ENCODE measurements around the gene SP4.

SP4 gene

DNA sequence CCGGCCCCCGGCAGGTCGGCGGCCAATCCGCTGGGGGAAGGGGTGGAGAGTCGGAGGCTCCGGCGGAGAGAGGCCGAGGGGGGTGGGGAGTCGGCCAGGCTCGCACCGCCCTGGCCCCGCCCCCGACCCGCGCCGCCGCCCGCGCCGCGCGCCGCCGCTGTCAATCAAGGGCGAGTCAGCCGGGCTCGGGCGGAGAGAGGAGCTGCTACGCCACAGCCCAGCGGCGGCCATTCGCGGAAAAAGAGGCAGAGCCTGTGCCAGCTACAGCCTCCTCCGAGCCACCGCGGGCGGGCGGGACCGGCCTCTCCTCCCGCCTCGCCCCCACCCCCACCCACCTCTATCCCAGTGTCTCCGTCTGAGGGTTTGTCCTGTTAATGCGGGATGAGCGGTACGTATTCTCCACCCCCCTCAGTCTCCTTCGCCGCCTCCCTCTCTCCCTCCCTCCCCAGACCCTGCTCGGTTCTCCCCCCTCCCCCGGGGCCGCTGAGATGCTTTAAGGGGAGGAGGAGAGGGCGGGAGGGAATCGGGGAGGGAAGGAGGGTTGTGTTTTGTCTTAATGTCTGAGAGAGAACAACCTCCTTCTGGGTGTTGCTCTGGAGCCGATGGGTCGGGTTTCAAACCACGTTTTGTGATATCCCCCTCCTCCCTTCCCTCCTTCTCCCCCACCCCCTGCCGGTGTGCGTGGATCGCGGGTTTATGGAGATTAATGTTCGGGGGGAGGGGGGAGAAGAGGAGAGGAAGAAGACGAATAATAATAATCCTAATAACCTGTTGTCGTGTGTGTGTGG, at the start of gene SP4:
Gene SP4, plus strand, starts transcription at position 213 of the 788 bp plus-strand sequence. Its CDS starts 169 bp downstream, at position 382.
- peak; percentile 91 for DNase-seq

DNA sequence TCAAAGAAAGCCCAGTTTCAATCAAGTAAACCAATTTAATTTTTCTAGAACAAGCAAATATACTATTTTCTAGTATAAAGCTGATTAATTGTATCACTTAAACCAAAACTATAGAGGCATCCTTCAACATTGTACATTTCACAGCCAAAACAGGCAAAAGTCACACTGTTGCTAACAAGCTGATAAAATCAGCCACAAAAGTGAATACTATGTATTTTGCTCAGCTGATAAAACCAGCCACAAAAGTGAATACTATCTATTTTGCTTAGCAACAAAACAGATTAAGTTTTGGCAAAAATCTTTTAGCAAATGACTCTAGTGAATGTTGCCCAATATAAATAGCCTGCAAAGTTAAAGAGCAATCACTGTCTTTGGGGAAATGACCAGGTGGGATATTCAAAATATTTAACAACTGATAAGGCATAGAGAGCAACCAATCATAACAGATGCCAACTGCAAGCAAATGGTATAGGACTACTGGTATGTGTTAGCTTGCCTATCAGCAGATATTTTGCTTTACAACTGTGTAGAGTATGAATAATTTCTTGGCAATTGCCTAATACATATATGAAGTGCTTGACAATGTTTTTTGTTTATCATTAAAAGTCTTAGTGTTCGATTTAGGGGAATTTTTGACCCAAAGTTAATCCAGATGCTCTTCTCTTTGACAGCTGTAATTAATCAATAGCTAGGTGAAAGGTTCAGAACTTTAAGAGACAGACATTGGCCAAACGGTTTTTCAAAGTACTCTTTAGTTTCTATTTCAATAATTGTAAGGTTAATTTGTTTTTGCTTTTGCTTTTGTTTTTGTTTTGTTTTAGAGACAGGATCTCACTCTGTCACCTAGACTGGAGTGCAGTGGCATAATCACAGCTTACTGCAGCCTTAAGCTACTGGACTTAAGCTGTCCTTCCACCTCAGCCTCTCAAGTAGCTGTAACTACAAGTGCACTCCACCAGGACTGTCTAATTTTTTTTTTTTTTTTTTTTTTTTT, 44.4 kb upstream of the SP4 start:
- no peak for DNase-seq

DNA sequence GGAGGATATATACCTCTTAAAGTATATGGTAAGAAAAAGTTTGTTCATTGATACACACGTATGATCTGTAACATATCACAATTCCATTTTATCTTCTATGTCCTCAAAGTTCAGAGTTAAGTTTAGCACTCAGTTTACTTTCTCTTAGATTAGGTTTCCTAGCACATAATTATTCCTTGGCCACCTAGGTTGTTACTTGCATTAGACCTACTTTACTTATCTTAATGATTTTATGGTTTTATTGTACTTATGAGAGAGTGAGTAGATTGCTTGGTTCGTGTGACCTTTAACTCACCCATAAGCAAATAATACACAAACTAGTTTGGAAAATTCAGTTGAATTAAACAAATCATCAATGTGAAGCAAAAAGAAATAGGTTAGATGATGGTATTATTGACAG, 33.9 kb upstream of the SP4 start:
- DNase-seq, result no peak

DNA sequence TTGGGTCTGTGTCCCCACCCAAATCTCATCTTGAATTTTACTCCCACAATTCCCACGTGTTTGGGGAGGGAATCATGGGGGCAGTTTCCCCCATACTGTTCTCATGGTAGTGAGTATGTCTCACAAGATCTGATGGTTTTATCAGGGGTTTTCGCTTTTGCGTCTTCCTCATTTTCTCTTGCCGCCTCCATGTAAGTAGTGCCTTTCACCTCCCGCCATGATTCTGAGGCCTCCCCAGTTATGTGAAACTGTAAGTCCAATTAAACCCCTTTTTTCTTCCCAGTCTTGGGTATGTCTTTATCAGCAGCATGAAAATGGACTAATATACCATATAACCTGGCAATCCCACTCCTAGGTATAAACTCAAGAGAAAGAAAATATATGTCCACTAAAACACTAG, 25.9 kb upstream of the SP4 start:
- no peak for DNase-seq

DNA sequence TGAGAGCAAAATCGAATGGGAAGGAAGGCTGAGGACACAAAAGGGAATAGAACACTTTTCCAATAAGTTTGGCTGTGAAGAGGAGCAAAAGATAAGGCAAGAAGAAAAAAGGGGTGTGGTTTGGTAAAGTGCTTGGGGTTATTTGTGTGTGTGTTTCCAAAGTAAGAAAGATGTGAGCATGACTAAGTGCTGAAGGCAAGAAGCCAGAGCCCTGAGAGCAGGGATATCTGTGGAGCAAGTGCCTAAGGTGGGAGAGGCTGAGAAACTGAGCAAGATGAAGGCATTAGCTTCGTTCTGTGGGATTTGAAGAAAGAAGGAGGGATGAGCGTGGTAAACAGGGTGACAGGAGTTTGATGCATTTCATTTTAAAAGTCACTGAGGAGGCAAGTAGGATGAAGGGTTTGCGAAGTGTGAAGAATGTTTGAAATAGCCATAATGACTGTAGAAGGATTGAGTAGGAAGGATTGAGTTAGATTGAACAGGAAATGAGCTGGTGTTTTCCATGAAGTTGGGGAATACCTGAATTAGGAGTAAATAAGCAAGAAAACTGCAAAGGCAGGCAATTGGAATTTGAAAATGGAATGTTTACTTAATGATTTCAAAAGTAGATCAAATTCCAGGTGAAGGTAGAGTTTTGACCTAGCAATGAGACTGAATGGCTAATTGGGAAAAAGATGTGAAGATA, 19.9 kb upstream of the SP4 start:
- no peak for DNase-seq

DNA sequence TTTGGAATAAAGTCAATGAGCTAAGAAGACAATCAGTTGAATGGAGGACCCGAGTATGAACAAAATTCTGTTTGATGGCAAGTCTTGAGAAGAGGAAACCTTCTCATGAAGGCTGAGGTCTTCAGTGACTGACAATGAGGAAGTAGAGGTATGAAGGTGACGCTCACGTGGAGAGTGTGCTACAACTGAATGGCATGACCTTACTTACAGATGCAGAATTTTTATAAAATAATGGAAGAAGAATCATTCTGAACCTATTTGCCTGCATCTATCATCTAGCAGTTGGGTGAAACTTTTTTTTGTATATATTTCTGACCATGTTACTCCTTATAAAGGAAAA, 19.4 kb upstream of the SP4 start:
- DNase-seq, result no peak

DNA sequence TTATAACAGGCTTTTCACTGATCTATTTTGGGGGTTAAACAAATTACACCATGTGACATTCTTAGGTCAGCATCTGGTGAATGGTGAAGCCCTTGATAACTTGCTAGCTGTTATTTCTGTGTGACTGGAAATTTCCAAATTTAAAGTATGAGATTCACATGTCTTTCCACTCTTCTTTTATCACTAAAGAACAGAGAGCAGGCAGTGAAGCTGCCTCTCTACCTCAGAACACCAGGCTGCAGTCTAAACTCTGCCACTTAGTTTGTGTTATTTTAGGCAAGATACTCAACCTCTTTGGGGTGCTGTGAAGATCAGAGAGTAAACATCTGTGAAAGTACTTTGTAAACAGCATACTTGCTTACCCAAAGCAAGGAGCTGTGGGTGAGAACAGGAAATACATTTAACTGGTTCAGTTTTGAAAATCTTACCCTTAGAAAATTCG, 15.5 kb upstream of the SP4 start:
- DNase-seq, result no peak

DNA sequence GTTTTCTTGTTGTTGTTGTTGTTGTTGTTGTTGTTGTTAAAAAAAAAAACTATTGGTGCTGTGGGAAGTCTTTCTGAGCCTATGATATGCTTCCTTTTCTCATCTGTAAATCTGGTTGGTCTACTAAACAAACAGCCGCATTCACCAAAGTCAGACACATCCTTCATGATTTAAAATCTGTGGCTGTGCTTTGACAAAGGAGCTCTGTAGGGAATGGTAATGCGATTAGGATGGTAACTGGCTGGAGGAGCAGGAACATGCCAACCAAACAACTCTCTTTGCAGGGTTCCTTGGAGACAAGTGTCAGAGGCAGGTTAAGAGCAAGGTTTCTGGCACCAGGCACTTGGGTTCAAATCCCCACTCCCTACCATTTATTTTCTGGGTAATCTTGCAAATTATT, 14.9 kb upstream of the SP4 start:
- no peak for DNase-seq

DNA sequence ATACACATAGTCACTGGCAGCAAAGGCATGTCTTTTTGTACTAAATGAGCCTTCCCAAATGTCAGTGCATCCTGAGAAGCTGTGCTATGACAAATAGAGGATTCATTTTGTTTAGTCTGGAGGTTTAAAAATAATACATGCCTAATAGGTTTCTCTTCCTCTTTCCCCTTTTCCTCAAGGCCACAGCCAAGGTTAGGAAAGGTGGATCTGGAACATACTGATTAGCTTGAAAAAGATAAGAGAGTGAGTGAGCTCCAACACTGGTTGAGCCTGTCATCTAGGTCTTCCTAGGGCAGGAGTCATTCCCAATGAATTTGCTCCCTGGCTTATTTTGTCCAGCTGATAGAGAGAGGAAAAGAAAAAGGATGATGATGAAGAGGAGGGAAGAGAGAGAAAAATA, 14.4 kb upstream of the SP4 start:
- DNase-seq, result no peak

DNA sequence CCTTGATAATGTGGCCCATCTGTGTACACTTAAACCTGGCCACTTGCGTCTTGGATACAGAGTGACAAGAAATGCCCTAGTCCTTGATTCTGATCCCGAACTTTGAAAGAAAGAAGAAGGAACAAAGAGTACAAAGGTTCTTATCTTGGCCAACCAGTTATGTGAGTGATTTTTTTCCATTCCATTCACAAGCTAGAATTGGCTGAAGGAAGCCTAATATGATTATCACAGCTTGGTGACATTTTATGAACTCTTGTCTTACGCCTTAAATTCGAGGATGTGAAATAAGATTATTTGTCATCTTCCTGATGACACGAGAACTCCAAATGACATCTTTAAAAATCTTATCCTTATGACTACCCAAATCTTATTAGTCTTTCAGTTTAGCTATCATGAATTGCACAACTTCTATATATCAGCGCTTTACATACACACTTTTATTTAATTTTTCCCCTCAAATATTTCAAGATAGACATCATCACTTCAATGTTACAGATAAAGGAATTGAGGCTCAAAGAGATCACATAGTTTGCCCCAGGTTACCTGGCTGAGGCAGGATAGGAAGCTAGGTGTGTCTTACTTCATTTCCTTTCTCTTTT, 13.0 kb upstream of the SP4 start:
- no peak for DNase-seq

DNA sequence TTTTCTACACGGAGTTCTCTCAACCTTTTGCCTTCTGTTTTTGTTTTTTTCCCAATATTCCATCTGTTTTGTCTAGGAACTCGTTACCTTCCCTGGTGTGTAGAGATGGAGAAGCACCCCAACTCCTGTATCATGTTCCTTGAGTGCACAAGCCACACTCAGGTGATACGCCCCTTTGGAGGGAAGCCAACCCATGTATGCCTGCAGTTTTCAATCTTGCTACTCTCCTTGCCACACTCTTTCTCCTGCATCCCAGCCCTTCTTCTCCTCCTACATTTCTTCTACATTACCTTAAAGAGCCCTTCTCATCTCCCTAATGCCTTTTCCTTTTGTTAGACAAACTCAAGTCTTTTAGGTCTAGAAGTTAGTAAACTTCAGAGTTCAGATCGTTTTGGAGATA, 10.2 kb upstream of the SP4 start:
- DNase-seq, result no peak

DNA sequence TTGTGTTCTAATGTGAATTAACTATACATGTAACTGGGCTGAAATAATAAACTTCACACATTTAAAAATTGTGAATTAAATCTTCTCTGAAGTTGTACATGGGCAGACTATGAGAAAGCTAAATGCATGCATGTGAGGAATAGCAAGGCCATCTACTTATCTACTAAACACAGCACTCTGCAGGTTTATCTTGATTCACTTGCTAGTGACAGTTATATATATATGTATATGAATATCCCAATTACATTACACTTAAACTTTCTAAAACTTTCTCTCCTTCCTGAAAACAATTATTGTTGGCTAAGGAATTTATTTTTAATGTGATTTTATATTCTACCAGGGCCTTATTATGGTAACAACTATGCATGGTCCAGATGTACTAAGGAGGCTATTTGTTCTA, 5.1 kb upstream of the SP4 start:
- no peak for DNase-seq

DNA sequence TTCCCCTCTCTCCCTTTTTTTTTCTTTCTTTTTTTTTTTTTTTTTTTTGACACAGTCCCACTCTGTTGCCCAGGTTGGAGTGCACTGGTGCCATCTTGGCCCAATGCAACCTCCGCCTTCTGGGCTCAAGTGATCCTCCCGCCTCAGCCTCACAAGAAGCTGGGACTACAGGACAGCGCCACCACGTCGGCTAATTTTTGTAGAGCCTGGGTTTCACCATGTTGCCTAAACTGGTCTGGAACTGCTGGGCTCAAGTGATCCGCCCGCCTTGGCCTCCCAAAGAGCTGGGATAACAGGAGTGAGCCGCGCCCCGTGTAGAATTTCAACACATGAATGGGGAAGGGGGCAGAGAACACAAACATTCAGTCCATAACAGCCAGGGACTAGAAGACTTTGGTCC, 2.6 kb upstream of the SP4 start:
- no peak for DNase-seq

DNA sequence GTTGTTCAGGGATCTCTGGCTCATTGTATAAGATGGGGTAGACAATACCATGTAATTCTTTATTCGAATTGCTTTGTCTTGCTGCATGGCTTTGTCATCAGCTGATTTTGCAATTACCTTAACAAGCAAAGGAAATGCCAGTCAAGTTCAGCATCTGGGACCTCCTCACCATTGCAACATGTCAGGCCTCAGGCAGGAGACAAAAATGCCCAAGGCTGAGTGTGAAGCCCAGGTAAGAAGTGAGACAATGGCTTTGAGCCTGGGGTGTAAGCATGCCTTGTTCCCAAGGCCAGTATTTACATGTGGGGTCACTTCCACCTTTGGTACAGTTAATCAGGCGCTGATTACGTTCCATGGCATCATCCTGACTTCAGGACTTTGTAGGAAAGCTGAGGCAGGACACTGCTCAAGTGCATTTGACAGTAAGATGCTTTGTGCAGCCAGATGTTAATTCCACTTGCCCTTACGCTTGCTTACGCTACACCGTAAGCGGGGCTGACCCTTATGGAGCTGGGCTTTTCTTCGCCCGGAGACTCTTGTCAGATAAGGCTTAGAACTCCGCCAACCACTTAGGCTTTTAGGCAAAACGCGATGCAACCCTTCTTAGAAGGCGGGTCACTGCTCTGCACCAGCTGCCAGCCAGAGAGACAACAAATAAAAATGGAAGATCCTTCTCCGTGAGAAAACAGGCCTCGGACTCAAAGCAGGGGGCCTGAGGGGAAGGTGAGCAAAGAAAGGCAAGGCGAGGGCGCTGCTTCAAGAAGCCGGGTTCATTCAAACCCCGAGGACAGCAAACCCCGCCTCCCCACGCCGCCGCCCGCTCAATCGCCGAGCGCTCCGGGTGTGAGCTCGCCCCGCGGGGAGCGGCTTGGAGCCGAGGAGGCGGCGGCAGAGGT, 1.3 kb upstream of the SP4 start:
- no peak for DNase-seq

DNA sequence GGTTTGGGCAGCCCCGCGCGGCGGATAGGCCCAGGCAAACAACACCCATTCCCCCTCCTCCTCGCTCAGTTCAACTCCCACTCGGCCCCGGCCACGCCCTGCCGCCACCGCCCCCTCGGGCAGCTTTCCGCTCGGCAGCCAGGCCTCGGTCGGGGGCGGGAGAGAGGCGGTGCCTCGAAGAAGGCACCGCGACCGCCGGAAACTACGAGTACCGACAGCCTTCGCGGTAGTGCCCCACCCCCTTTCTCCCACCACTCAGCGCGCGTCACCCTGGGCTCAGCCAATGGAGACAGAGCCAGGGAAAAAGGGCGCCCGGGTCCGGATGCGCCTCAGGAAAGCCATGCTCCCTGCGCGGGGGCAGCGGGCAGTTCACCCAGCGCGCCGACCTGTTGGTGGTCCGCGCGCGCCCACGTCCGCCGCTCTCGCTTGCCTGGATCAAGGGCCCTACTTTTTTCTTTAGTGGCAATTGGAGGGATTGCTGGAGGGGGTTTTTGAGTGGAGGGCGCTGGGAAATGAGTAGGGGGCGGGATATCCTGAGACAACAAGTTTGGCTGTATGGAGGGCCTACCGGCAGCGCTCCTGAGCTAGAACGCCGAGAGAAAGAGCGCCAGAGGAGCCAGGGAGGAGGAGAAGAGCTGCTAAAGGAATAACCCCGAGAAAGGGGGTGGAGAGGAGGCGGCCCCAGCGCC, 557 bp upstream of the SP4 start:
- peak; percentile 97 for DNase-seq

DNA sequence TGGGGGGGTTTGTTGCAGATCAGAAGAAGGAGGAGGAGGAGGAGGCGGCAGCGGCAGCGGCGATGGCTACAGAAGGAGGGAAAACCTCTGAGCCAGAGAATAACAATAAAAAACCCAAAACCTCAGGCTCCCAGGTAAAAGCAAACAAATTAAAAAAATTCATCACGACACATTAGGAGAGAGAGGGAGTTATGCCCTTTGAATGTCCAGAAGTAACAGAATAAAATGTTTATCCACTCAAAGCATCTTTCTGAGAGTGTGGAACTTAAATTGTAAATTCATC, 717 bp downstream of the SP4 start:
- DNase-seq, result peak; percentile 28

DNA sequence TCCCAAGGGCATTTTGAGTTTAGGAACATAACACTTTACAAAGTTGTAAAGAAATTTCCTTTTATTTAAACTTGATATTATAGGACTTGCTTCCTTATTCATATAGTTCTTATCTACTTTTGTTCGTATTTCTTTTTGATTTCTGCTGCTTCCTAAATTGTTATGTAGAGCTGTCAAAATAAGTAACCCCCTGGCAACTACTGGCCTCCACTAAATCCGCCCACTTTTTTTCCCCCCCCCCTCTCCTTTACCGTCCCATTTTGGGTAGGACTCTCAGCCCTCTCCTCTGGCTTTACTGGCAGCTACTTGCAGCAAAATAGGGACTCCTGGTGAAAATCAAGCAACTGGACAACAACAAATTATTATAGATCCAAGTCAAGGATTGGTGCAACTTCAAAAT, 1.1 kb downstream of the SP4 start:
- no peak for DNase-seq

DNA sequence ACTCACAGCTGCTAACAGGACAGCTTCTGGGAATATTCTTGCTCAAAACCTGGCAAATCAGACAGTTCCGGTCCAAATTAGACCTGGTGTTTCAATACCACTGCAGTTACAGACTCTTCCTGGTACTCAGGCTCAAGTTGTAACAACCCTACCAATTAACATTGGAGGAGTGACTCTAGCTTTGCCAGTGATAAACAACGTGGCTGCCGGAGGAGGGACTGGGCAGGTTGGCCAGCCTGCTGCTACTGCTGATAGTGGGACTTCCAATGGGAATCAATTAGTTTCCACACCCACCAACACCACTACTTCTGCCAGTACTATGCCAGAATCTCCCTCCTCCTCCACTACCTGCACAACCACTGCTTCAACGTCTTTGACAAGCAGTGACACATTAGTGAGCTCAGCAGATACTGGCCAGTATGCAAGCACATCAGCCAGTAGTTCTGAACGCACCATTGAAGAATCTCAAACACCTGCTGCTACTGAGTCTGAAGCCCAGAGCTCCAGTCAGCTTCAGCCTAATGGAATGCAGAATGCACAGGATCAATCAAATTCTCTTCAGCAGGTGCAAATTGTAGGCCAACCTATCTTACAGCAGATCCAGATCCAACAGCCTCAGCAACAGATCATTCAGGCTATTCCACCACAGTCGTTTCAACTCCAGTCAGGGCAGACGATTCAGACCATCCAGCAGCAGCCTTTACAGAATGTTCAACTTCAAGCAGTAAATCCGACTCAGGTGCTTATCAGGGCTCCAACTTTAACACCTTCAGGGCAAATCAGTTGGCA, 2.1 kb downstream of the SP4 start:
- DNase-seq, result no peak

DNA sequence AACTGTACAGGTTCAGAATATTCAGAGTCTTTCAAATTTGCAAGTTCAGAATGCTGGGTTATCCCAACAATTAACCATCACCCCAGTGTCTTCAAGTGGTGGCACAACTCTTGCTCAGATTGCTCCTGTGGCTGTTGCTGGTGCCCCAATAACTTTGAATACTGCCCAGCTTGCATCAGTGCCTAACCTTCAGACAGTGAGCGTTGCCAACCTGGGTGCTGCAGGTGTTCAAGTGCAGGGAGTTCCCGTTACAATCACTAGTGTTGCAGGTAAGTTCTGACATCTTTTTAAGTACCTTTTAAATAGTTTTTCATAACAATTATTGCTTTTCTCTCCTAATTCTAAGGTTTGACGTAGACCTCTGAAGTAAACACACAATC, 2.7 kb downstream of the SP4 start:
- DNase-seq, result no peak

DNA sequence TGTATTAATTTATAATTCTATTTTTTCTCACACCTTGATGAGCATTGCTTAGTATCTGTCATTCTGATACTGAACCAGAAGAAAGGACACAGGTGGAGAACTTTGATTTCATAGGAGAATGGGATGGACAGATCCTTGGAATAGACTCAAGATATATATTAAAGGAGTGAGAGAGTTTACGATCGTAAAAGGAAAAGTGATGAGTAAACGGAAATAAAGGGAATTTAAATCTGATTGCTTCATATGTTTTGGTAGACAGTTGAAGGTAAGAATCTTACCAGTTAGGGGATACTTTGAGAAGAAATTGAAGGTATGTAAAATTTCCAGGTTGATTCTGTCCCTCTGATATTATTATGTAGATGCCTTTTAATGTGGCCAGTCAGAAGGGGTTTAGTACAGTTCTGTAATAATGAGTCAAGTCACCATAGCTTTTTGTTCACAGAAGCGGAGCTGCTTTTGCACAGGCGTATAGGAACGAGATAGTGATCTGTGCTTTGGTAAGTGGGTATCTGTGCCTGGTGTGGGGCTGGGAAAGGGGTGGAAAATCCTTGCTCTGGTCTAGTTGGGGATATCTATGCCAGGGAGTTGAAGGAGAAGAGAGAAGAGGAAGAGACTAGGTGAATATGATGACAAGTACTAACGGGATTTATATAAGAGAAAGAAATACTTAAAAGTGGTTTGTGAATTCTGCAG, 15.4 kb downstream of the SP4 start:
- no peak for DNase-seq

Measured in NCI-H1694 treated with DMSO at 0.1 percent for 48 hours (cell line).